MM.1S (cell line): Measurements from ENCODE around the gene ZNF444.

Experiments used
- CTCF ChIP-seq: fragments of 300-600 bp; sonication (generic); IDR thresholded peaks from 2 replicates; pipeline ENCODE4 v1.5.1; 2016; ENCODE audit warnings: antibody characterized with exemption, low read length, mixed read lengths
- EZH2 ChIP-seq: fragments of 300-600 bp; sonication (generic); optimal IDR thresholded peaks from 2 replicates; pipeline ENCODE3; 2017; ENCODE audit warnings: low read depth, mild to moderate bottlenecking, antibody characterized with exemption, low read length, mixed read lengths
- EZH2phosphoT487 ChIP-seq: fragments of 300-600 bp; sonication (generic); IDR thresholded peaks from 2 replicates; pipeline ENCODE4 v1.6.1; 2018; ENCODE audit warnings: antibody characterized with exemption, low read length

- TF ChIP-seq CTCF = no peak
- no peak for TF ChIP-seq EZH2
- TF ChIP-seq EZH2phosphoT487 = no peak
These were observed 31.9 kb upstream of the ZNF444 start for GRCh38 chr19:56109226-56109625.
